ENCODE data around the gene GPHN.

DNA sequence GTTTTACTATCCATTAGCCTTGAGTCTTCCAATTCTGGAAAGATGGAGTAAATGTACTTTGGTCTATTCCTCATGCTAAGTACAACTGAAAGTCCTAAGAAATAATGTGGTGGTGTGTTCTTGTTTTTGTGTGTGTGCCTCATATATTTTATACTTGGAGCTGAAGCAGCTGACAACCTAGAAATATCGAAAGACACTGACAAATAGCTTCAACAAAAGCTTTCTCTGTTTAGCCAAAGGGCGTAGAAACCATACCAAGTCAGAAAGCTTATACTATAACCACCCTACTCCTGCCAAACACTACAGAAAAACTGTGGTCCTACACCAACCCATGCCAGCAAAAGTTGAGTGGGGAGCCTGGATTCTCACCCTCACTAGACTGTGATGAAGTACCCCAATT, 188.4 kb downstream of the GPHN start:
- TF ChIP-seq, protein P1, sequence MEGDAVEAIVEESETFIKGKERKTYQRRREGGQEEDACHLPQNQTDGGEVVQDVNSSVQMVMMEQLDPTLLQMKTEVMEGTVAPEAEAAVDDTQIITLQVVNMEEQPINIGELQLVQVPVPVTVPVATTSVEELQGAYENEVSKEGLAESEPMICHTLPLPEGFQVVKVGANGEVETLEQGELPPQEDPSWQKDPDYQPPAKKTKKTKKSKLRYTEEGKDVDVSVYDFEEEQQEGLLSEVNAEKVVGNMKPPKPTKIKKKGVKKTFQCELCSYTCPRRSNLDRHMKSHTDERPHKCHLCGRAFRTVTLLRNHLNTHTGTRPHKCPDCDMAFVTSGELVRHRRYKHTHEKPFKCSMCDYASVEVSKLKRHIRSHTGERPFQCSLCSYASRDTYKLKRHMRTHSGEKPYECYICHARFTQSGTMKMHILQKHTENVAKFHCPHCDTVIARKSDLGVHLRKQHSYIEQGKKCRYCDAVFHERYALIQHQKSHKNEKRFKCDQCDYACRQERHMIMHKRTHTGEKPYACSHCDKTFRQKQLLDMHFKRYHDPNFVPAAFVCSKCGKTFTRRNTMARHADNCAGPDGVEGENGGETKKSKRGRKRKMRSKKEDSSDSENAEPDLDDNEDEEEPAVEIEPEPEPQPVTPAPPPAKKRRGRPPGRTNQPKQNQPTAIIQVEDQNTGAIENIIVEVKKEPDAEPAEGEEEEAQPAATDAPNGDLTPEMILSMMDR (IDR thresholded peaks at IDR 0.05; ENCODE audit: low read length): no peak
- TF ChIP-seq EZH2 (IDR thresholded peaks at IDR 0.05; ENCODE audit: borderline replicate concordance, low read length): no peak
